Ramos (cell line): ENCODE data around the gene ARFGAP2.

Experiments used
- in situ Hi-C: fragments of 300-500 bp; cut with MboI; formaldehyde crosslinking; loops from one replicate; pipeline ENCODE4 v1.14.3; 2022; ENCODE audit warnings: low sequenced_read_pairs; ENCODE audit not compliant: unreplicated experiment

The ARFGAP2 gene

DNA sequence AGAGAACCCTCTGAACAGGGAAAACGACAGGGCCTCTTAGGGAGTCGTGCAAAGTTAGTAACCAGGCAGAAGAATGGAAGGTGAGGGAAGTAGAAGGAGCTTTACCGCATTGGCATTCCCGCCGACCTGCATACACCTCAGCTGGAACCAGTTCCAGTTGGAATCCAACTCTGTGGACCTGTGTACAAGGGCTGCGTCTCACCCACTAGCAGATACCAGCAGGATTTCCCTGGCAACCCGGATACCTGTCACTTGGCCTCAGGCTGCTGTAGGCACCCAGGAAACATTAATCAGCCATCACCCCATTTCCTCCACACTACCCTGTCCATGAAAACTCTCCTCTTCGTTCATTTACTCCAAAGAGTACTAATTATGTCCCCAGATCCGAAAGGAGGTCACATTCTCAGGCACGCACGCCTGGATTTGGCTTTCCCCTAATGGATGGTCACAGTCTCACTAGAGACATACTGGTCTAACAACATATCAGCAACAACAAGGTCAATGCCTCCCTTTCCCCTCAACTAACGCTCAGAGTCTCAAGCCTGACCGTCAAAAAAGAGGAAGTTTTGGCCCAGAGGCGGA lies 842 bp downstream of the ARFGAP2 start:
- in situ Hi-C loops = loop anchor here (5.0 kb wide), 1 partner anchor 71 kb away; the partner anchor contains the start of gene ACP2

DNA sequence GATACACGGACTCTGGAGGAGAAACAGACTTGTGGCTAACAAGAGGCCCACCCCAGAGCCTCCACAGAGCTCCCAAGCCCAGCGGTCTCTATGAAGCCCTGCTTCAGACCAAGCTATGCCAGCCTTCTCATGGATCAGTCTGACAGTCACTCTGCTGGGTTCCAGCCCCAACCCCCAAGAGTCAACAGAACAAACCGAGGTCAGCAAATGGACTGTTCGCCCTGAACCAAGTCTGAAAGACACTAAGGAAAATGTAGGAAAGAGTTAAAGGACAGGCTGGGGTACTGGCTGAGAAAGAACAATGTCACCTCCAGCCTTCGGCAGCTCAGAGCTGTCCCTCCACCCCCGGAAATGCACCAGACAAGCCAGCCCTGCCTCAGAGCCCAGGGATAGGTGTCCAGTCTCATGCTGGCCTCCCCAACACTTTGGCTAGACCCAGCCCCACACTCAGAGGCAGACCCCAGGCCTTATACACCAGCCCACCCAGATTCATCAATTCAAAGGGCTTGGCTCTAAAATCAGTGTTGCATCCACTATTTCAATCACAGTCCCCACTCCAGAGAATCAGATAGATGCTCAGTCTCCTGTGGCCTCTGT lies 3.8 kb downstream of the ARFGAP2 start:
- in situ Hi-C loops = no loop called here

DNA sequence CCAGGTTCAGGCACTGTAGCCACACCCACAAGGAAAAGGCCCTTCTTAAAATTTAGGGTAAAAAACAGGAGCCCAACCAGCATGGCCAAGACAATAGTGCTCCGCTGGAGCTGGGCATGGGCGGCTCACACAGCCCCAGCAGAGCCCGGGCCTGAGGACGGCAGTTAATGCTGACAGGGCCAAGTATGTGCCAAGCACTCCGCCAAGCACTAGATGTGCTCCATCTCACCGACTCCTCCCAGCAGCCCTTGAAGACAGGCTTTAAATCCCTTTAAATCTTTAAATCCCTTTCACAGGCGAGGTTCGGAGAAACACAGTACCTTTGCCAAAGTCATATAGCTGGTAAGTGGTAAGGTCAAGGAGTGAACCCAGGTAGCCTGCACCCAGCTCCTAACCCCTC lies 4.8 kb downstream of the ARFGAP2 start:
- in situ Hi-C loops = no loop called here

DNA sequence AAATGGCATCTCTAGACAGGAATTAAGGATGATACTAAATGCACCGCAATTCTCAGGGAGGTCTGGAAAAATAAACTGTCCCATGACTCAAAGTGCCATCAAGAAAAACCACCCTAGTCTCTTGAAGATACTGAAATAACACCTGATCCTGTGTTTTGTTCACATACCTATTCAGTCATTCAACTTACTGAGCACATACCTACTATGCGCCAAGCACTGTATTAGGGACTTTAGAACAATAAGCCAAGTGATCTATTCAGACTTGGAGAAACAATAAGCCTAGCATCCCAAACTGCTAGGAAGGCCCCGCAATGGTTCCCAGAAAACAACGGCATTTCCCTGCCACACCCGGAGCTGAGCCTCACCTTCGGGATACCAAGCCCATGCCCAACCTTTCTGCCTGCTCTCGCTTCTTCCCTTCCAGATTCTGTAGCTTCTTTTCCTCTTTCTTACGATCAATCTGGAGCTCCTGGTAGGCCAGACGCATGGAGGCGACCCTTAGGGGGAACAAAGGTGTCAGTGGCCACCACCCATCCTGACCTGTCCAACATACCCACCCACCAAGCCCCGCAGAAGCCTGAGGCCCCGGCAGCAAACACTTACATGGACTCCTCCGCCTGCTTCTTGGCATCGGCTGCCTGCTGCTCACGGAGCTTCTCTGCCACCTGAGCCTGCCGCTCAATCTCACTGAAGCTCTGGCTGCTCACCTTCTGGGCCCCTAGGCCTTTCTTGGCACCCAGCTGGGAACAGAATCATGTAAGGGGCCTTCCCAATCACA lies 5.4 kb downstream of the ARFGAP2 start:
- in situ Hi-C loops = no loop called here

DNA sequence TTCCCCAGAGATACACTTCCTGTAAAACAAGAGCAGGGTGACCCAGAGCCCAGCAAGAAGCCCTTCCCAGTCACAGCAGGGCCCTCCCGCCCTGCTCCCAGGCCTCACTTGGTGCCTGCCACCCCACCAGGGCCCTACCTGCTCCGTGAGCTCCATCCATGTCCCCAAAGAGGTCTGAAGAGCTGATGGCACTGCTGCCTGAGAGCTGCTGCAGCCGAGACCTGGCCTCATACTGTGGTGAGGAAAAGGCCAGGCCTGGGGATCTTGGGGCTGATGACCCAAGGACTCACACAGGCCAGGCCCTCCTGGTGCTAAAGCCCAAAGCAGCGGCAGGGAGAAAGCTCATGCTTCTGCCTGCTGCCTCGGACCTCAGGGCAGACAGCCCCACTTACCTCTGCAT lies 10.3 kb downstream of the ARFGAP2 start:
- in situ Hi-C loops = no loop called here

DNA sequence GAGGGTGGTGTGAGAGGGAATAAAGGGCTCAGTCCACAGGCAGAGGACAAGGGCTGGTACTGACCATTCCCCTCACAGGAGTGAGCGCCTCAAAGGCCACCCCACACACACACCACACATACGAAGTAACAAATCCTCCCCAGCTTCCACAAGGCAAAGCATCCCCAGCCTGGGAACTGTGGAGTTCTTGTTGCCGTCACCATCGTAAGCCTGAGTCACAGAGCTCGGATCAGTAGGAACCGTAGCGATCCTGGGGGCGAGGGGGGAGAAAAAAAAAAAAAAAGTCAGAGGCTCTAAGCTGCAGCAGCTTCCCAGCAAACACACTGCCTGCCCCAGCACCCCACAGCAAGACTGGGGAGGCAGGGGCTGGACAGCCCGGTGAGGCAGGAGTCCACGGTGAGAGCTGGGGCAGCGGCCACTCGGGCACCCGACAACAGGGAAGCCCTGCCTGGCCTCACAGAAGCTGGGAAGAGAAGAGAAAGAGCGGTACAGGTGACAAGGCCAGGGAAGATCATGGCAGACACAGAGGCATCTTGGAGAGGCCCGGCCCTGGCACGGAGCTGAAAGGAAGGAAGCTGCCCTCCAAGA lies 11.3 kb downstream of the ARFGAP2 start:
- in situ Hi-C loops = no loop called here

DNA sequence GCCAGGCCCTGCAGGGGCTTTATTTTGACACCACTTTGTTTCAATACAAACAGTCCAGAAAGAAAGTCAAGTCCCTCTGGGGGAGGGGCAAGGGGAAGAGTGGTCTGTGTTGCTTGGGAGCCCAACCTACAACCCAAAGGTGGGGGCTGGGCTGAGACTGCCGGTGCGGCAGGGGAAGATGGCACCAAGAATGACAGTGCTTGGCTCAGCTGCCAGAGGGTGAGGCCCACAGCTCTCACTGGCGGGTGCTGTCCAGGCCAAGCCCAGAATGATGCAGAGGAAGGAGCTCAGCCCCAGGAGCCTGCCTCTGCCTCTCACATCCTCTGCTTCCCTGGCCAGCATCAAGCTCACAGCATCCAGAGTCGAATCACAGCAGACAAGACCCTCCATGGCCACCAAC lies 12.4 kb downstream of the ARFGAP2 start:
- in situ Hi-C loops = loop anchor here (5.0 kb wide), 1 partner anchor 277 kb away; no protein-coding TSS in a partner anchor

DNA sequence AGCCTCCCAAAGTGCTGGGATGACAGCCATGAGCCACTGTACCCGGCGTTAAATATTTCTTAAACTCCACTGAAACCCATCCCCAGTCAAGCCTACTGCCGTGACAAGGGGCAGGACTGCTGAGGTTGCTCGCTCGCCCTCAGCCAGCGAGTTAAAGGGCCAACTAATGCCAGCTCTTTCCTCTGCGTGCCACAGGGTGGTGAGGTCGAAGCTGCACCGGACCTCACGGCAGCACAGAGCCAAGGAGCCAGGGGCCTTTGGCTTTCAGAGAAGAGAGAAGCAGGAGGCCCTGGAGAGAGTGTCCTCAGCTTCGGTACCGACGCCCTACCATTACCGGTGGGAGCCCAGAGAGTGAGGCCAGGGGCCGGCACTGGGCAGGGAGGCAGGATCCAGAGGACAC lies 12.8 kb downstream of the ARFGAP2 start:
- in situ Hi-C loops = loop anchor here (5.0 kb wide), 1 partner anchor 277 kb away; no protein-coding TSS in a partner anchor

DNA sequence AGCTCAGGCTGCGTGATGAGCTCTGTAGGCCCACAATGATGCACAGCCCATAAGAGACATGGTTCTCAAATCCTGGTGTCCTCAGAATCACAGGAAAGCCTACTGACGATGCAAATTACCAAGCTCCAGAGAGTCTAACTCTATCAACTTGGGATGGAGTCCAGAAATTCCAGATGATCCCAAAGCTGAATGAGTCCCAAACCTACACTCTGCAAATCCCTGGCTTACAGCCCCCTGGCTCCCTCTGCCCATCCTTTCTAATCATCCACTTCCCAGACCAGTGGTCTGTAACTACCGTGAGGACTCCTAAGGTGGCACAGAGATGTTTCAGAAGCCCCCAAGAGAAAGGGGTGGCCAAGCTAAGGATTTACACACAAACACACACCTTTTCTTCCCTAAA lies 13.5 kb downstream of the ARFGAP2 start:
- in situ Hi-C loops = loop anchor here (5.0 kb wide), 1 partner anchor 276 kb away; no protein-coding TSS in a partner anchor

DNA sequence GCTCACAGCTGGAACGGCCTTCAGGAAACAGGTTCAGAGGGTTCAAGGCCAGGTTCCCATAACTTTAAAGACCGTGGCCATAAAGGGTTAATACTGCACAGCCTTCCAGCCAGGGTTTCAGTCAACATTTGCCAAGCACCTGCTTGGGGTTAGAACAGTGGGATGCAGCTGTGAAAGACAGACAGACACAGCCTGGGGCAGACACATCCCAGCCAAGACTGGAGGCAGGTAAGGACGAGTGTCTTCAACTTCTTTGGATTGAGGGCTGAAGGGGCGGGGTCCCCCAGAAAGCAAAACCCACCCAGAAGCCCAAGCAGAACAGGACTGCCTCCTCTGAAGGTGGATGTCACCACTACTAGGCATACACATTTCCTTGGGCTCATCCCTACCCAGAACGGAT lies 14.3 kb downstream of the ARFGAP2 start:
- in situ Hi-C loops = loop anchor here (5.0 kb wide), 1 partner anchor 275 kb away; no protein-coding TSS in a partner anchor

DNA sequence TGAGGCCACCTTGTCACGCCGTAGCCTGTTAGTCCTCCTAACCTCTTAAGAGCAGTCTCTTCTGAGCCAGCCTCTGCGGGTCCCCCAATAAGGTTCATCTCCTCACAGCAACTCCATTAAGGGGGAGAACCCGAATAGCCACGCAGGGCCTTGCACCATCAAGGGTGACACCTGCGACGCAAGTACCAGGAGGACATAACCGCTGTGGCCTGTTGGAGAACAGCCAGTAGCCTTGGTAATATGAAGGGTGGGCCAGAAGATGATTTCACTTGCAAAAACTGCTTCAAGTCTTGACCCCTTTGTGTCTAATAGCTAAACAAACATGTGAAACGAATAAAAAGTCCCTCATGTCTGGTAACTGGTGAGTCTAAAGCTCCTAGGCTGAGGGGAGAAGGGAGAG lies 14.8 kb downstream of the ARFGAP2 start:
- in situ Hi-C loops = loop anchor here (5.0 kb wide), 1 partner anchor 275 kb away; no protein-coding TSS in a partner anchor

DNA sequence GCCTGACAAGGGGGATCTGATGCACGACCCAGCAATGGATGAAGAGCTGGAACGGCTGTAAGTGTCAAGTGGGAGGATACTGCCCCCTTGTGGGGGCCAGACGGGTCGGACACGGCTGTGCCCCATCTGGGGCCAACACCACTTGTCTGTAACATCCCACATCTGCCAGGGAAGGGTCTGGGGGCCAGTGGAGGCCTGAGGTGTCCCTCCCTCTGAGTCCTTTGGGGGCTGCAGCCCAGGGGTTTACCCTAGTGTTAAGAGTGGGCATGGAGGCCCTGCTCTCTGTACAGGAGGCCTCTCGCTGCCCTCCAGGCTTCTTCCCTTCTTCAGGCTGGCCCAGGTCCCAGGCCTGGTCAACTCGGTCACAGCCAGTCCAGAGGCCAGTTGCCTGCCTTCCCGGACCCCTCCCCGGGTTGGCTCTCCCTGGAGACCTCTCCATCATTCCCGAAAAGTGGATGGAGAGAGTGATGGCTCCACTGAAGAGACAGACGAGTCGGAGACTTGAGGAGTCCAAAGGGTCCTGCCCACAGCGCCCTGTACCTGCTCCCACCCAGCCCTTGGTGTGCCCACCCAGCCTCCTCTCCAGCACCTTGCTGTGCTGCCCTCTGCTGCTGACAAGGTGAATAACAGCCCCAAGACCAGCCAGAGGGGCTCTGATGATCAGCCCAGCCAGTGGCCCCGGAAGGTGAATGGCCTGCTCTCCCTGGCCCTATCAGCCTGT lies 15.4 kb downstream of the ARFGAP2 start:
- in situ Hi-C loops = loop anchor here (5.0 kb wide), 1 partner anchor 274 kb away; no protein-coding TSS in a partner anchor

DNA sequence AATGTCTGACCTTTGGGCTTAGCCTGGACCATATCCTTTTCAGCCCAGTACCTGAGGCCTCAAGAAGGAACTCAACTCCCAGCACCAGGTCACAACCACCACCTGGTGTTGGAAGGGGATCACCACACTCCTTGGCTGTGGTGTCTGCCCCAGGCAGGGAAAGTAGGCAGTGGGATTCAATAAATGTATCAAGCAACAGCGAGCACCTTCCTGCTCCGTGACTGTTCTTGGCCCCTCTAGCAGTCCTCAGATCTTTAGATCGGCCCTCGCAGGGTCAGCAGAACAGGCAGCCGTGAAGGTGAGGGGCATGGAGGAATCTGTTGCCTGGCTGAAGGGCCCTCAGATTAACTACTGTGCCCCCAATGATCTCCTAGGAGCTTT lies 15.9 kb downstream of the ARFGAP2 start:
- in situ Hi-C loops = loop anchor here (5.0 kb wide), 1 partner anchor 273 kb away; no protein-coding TSS in a partner anchor

DNA sequence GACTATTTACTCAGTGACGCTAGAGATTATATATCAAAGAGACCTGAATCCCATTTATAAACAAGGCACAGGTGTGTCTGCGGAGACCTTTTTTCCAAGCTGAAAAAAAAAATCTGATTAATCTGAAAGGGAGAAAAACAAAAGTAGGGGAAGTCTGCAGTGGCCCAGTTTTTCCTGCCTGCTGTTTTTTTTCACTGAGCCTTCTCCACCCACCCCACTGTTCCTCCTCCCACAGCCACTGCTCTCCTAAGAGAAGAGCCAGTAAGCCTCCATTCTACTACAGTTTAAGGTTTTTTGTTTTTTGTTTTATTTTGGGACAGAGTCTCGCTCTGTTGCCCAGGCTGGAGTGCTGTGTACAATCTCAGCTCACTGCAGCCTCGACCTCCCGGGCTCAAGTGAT lies 18.4 kb downstream of the ARFGAP2 start:
- in situ Hi-C loops = loop anchor here (10.0 kb wide), 1 partner anchor 243 kb away; the partner anchor contains the start of gene LRP4

DNA sequence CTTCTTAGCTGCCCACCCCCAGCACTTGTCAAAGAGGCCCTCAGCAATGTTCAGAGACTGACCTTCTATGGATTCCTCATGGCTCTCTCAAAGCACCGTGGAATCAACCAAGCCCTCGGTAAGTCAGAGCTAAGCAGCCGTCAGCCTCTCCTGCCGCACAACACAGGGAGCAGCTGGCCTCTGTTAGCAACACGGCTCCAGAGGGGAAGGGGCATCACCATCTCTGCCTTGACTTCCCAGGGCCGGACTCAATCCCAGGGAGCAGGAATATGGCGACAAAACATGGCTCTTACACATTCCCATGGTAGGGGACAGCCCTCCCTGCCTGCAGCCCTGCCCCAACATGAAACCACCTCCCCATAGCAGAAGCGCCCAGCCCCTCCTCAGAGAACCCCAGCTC lies 18.9 kb downstream of the ARFGAP2 start:
- in situ Hi-C loops = loop anchor here (10.0 kb wide), 1 partner anchor 243 kb away; the partner anchor contains the start of gene LRP4

DNA sequence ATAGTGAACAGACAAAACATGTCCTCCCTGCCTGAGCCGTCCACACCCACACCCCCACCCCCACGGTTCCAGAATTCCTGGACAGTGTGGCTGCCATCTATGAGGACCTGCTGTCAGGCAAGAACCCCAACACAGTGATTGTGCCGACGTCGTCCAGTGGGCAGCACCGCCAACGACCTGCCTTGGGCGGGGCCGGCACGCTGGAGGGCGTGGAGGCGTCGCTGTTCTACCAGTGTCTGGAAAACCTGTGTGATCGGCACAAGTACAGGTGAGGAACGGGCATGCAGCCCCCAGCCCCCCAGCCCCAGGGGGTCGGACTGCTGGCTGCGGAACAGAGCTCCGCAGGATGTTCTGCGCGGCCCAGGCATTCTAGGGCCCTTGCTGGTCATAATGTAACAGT lies 19.7 kb downstream of the ARFGAP2 start:
- in situ Hi-C loops = loop anchor here (10.0 kb wide), 1 partner anchor 242 kb away; the partner anchor contains the start of gene LRP4

DNA sequence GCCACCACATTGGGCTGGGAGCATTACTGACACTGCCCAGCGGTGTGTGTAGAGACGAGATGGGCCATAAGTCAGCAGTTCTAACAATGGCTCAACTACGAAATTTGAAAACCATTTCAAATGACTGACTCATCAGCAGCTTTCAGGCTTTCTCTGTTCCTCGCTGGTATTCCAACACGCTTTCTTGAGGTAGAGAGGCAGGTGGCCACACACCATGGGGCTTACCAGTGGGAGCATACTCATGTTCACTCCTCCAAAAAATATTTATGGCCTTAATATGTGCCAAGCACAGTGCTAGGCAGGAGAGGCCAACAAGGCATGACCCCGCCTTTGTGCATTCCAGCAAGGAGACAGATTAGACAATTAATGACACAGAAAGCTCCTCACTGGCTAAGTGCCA lies 20.3 kb downstream of the ARFGAP2 start:
- in situ Hi-C loops = loop anchor here (10.0 kb wide), 1 partner anchor 242 kb away; the partner anchor contains the start of gene LRP4

DNA sequence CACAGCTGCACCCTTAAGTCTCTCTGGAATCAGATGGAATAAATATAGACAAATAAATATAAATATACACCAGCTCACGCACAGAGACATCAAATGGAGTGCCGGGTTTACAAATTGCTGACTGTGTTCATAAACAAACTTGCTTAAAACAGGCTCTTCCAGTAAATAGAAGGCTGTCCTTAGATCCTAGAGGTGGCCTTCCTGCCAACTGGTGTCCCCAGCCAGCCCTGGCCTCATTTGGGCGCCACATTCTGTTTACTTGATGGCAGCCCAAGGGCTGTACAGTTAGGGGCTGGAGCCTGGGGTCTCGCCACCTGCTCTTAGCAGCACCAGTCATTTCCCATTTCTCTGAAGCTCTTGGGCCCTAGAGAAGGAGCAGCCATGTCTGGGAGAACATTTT lies 20.8 kb downstream of the ARFGAP2 start:
- in situ Hi-C loops = loop anchor here (10.0 kb wide), 1 partner anchor 241 kb away; the partner anchor contains the start of gene LRP4
